G401.6 (cell line): ENCODE results near the gene STYXL2.
A peak's percentile ranks its signal among the peaks of the same experiment; 100 is the strongest.

Source experiments
- FAIRE-seq: peaks from 2 replicates; lab custom pipeline; 2012; peaks lifted over from hg19 to GRCh38; lab: Jason Lieb, UNC

Gene STYXL2

DNA sequence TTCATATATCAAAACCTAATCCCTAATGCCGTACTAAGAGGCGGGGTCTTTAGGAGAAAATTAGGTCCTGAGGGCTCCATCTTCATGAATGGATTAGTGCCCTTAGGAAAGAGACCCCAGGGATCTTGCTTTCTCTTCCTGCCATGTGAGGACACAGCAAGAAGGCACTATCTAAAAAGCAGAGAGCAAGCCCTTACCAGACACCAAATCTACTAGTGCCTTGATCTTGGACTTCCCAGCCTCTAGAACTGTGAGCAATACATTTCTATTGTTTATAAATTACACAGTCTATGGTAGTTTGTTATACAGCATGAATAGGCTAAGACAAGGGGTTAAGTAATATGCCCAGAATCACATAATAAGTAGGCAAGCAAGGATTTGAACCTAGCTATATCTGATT is 42.9 kb downstream of the STYXL2 start:
- FAIRE-seq, result no peak

DNA sequence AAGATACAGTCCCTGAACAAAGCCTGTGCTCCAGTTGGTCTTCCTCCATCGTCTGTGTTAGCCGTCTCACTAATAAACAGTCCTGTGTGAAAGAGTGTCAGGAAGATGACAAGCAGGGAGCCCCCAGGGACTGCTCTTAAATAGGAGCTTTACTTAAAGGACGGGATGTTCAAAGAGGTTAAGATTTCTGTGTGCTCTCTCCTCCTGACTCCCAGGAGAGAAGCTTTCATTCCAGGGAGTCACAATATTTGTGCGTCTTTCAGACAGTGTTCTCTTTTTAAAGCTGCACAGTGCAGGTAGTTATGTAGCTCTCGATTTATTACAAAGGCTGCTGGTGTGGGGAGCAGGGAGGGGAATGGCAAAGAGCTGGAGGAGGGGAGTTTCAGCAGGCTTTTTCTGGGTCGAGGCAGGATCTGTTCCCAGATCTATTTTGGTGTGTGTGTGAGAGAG is 43.5 kb downstream of the STYXL2 start:
- no peak for FAIRE-seq

DNA sequence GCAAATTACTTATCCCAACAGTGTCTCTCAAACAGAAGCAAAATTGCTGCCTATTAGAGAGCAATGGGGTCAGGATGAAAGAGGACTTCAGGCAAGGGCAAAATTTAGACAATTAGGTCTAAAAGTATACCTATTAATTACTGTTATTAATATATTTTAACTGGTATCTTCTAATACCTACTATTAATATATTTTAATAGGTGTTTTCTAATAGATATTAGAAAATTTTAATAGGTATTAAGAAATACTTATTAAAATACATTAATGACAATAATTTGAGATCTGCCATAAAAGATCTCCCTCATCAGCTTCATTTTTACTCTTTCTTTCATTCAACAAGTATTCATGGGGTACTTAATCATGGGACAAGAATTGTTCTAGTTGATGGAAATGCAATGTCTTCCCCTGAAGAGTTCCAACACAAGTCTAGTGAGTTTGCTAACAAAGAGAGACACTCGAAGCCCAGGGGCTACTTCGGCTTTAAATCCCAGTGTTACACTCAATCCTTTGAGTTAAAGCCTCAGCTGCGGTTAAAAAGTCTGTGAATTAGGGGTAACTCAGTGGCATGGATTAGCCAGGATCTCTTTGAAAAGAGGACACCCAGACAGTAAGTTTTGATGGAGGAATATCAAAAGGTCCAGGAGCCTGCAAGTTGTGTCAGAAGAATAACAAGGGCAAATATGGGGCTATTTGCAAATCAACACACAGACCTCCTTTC is 44.1 kb downstream of the STYXL2 start:
- FAIRE-seq, result peak; percentile 49

DNA sequence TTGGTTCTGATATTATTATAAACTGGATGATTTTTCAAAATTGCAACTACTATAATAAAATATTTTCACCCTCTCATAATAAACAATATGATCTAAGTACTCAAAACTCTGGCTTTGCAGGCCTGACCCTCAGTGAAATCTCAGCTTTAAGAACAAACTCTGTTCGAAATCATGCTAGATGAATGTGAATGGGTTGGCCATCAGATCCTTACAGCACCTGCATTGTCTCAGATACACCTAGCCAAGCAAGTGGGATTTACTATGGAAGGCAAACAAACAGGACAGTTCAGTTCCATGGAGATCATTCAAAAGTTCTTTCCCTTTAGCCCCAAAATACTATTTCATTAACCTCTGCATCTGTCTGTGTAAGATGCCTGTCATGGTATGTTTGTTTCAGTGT is 44.8 kb downstream of the STYXL2 start:
- FAIRE-seq, result peak; percentile 49

DNA sequence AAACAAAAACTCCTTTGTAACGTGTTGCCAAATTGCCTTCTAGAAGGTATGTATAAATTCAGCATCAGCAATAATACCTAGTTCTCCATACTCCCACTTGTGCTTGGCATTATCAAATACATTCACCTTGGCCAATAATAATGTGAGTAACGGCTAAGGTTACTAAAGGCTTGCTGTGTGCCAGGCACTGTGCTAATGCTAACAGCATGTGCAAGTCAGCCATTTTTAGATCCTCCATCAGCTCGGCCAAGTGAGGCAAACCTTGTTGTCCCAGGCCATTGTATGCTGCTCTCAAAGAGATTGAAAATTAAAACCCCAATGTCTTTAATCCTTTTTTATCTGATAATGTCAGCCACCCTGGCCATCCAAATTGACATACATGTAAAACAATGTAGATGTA is 48.1 kb downstream of the STYXL2 start:
- FAIRE-seq, result no peak
